NCI-H1436 treated with DMSO at 0.1 percent for 48 hours (cell line): Measurements from ENCODE around the gene MICA.
"Not testable (repeated sequence)": the region's sequence is repeated elsewhere in the genome, so short reads cannot be mapped to it uniquely, and the experiment has no call there.

Source experiments
- DNase-seq: peaks from one replicate; lab custom pipeline; 2025; lab: John Stamatoyannopoulos, UW

Gene MICA

GRCh38 chr6:31403283-31404060 is at the start of gene MICA:
Gene MICA, plus strand, starts transcription at chr6:31403595. Its CDS starts 38 bp downstream, at chr6:31403633.
- DNase-seq = no peak

DNA sequence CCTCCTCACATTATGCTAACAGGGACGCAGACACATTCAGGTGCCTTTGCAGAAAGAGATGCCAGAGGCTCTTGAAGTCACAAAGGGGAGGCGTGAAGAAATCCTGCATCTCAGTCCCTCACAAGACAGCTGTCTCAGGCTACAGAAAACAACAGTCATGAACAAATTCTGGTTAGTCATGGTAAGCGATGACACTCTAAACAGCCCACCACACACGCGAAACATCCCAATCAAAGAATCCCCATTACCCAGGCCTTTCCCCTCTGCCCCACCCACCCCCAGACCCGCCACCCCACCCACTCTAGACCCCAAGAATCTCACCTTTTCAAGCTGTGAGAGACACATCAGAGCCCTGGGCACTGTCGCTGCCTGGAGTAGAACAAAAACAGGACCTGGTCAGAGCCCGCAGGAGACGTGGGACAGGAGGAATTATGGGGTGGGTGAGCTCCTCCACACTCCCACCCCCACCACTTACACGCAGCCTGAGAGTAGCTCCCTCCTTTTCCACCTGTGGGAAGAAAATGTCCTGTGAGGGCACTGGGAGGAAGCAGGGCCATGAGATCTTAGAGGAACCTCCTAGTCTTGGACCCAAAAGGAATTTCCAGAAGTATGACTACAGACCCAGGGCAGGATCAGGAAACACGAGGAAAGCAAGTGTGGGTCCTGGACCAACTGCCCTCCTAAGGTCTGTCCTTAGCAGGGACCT is 49.1 kb upstream of the MICA start:
- DNase-seq = no peak

GRCh38 chr6:31354864-31355582 is 48.4 kb upstream of the MICA start:
- no peak for DNase-seq

GRCh38 chr6:31355583-31355948 is 47.8 kb upstream of the MICA start:
- DNase-seq = no peak

DNA sequence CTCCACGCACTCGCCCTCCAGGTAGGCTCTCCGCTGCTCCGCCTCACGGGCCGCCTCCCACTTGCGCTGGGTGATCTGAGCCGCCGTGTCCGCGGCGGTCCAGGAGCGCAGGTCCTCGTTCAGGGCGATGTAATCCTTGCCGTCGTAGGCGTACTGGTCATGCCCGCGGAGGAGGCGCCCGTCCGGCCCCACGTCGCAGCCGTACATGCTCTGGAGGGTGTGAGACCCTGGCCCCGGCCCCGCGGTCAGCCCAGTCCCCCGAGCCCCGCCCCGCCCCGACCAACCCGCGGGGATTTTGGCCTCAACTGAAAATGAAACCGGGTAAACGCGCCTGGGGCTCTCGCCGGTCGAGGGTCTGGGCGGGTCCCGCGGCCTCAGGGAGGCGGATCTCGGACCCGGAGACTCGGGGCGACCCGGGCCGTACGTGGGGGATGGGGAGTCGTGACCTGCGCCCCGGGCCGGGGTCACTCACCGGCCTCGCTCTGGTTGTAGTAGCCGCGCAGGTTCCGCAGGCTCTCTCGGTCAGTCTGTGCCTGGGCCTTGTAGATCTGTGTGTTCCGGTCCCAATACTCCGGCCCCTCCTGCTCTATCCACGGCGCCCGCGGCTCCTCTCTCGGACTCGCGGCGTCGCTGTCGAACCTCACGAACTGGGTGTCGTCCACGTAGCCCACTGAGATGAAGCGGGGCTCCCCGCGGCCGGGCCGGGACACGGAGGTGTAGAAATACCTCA is 47.0 kb upstream of the MICA start:
- no peak for DNase-seq

GRCh38 chr6:31356946-31357466 is 46.4 kb upstream of the MICA start, which contains the start of gene HLA-B:
Gene HLA-B, minus strand, starts transcription at chr6:31357179. Its CDS starts 21 bp downstream, at chr6:31357158.
- DNase-seq = no peak

GRCh38 chr6:31357886-31358285 is 45.5 kb upstream of the MICA start:
- DNase-seq = no peak

GRCh38 chr6:31358302-31358701 is 45.1 kb upstream of the MICA start:
- no peak for DNase-seq

GRCh38 chr6:31359581-31359980 is 43.8 kb upstream of the MICA start:
- no peak for DNase-seq

GRCh38 chr6:31362751-31363150 is 40.6 kb upstream of the MICA start:
- DNase-seq = no peak

- no peak for DNase-seq
Observed at GRCh38 chr6:31363811-31364210, 39.6 kb upstream of the MICA start.

GRCh38 chr6:31365864-31366263 is 37.5 kb upstream of the MICA start:
- no peak for DNase-seq

GRCh38 chr6:31366693-31367470 is 36.5 kb upstream of the MICA start:
- DNase-seq = no peak

GRCh38 chr6:31368461-31368860 is 34.9 kb upstream of the MICA start:
- DNase-seq = no peak

GRCh38 chr6:31374118-31374517 is 29.3 kb upstream of the MICA start:
- not testable (repeated sequence) for DNase-seq

GRCh38 chr6:31375699-31376098 is 27.7 kb upstream of the MICA start:
- no peak for DNase-seq

- DNase-seq = no peak
Observed at GRCh38 chr6:31377029-31377428, 26.4 kb upstream of the MICA start.

GRCh38 chr6:31378062-31378720 is 25.2 kb upstream of the MICA start:
- DNase-seq = no peak

- no peak for DNase-seq
Observed at GRCh38 chr6:31378721-31379103, 24.7 kb upstream of the MICA start.

GRCh38 chr6:31379850-31380249 is 23.5 kb upstream of the MICA start:
- no peak for DNase-seq

DNA sequence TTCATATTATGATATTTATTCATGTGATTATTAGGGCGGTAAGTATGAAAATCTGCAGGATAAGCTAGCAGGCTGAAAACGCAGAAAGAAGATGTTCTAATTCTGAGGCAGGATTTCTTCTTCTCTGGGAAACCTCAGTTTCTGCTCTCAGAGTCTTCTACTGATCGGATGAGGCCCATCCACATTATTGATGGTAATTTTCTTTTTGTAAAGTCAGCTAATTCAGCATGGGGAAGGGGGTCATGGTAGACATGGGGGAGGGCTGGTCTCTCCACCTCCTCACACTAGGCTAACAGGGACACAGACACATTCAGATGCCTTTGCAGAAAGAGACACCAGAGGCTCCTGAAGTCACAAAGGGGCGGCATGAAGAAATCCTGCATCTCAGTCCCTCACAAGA is 21.7 kb upstream of the MICA start:
- DNase-seq = no peak
